GM12892 (cell line): ENCODE data around the gene SERPINA6.

Experiments used
- POLR2A ChIP-seq: IDR thresholded peaks from 2 replicates; pipeline ENCODE4 v1.6.1; 2011; ENCODE audit warnings: low read depth, low read length, control low read depth
- POLR2AphosphoS5 ChIP-seq: IDR thresholded peaks from 2 replicates; pipeline ENCODE4 v1.6.1; 2011; ENCODE audit warnings: low read depth, low read length, control low read depth
- TAF1 ChIP-seq: IDR thresholded peaks from 2 replicates; pipeline ENCODE4 v1.6.1; 2011; ENCODE audit warnings: low read depth, mild to moderate bottlenecking, control low read depth, low read length, borderline replicate concordance

GRCh38 chr14:94316692-94317091 is 6.4 kb downstream of the SERPINA6 start:
- no peak for TF ChIP-seq POLR2A
- no peak for TF ChIP-seq TAF1
- no peak for TF ChIP-seq POLR2AphosphoS5
